Measurements from ENCODE around the gene PSMD12. TPM values are rescaled to one million over a fixed set of nuclear protein-coding genes. Genes with fewer than 3 reads are reported as not detected.

The PSMD12 gene
- total and polyA plus RNA-seq, 9 of the 15 experiments (the other 6 are each of a cell fraction or from before 2014, with no cell fraction given), result 36.6 to 150 (median 65.5) TPM

GRCh38 chr17:67366193-67367157 lies at the start of gene PSMD12 (continued):
- TF ChIP-seq HNRNPUL1 (IDR thresholded peaks at IDR 0.05; ENCODE audit: low read length), result no peak
- TF ChIP-seq DEAF1 (CRISPR knock-in tag; IDR thresholded peaks at IDR 0.05), result no peak
- peak; percentile 40; the same call in 1 of the 2 replicates for TF ChIP-seq NFIC (IDR thresholded peaks at IDR 0.05)
- no peak for TF ChIP-seq HNRNPH1 (optimal IDR thresholded peaks at IDR 0.05; ENCODE audit: low read depth, low read length)
- no peak for TF ChIP-seq ZNF324 (CRISPR knock-in tag; IDR thresholded peaks at IDR 0.05)
- TF ChIP-seq ZNF445 (CRISPR knock-in tag; IDR thresholded peaks at IDR 0.05; ENCODE audit: low read depth), result no peak
- no peak for TF ChIP-seq TEAD2 (tag; IDR thresholded peaks at IDR 0.05)
- no peak for TF ChIP-seq XRCC3 (IDR thresholded peaks at IDR 0.05)
- peak; percentile 44 to 65; a peak in 2 of 4 replicates for TF ChIP-seq MLLT1 (IDR thresholded peaks at IDR 0.05)
- TF ChIP-seq ATF4 (CRISPR knock-in tag; IDR thresholded peaks at IDR 0.05), result no peak
- no peak for TF ChIP-seq ZNF780A (CRISPR knock-in tag; IDR thresholded peaks at IDR 0.05)
- TF ChIP-seq ZNF586 (CRISPR knock-in tag; conservative IDR thresholded peaks at IDR 0.05), result no peak
- peak; percentile 72; the same call in 1 of the 2 replicates for TF ChIP-seq MBD2 (IDR thresholded peaks at IDR 0.05; ENCODE audit: borderline replicate concordance, low read depth)
- peak; percentile 38; the same call in 1 of the 2 replicates for TF ChIP-seq ZNF143 (CRISPR knock-in tag; IDR thresholded peaks at IDR 0.05)
- no peak for TF ChIP-seq TFE3 (CRISPR knock-in tag; IDR thresholded peaks at IDR 0.05)
- TF ChIP-seq KHSRP (IDR thresholded peaks at IDR 0.05), result no peak
- peak; percentile 50; the same call in 1 of the 2 replicates for TF ChIP-seq CXXC5 (CRISPR knock-in tag; IDR thresholded peaks at IDR 0.05)
- no peak for TF ChIP-seq NR2F6 (CRISPR knock-in tag; IDR thresholded peaks at IDR 0.05)
- TF ChIP-seq HEY1 (CRISPR knock-in tag; IDR thresholded peaks at IDR 0.05; ENCODE audit: borderline replicate concordance), result no peak
- no peak for TF ChIP-seq ZNF274 (IDR thresholded peaks at IDR 0.05; ENCODE audit: borderline replicate concordance, low read depth, low read length)
- no peak for TF ChIP-seq NUFIP1 (IDR thresholded peaks at IDR 0.05; ENCODE audit: partially characterized antibody)
- TF ChIP-seq NR4A1 (CRISPR knock-in tag; IDR thresholded peaks at IDR 0.05), result 0 out of 2 replicates have a peak, but pooled peaks have one; percentile 31
- TF ChIP-seq NR4A1 (tag; IDR thresholded peaks at IDR 0.05), result no peak
- TF ChIP-seq GABPB2 (CRISPR knock-in tag; conservative IDR thresholded peaks at IDR 0.05), result no peak

Data from K562 (cell line).